ENCODE data around the gene SHE.
"Not testable (repeated sequence)": the region's sequence is repeated elsewhere in the genome, so short reads cannot be mapped to it uniquely, and the experiment has no call there.

SHE gene

DNA sequence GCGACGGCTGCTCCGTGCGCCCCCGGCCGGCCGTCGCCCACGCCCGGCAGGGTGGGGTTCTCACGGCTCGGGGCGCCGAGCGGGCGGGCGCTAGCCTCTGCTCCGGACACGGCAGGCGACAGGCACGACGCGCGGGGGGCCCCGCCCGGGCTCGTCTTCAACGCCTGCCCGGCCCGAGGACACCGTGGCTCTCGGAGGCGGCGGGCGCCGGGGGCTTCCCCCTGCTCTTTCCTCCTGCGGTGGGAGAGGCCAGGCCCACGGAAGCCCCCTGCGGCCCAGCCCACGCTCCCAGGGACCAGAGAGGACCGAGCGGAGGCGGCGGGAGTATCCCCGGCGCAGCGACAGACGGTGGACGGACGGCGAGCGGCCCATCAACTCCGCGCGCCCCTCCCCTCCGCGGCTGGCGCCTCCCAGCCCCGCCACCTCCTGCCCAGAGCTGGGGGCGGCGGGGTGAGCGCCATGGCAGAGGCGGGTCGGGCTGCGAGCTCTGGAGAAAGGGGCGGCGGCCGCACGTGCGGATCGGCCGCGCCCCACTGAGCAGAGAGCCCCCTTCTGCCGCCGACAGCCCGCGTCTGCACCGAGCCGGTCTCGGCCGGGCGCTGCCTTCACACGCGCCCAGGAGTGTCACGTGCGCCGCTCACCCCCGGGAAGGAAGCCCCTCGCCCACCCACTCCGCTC is at the start of gene SHE, which contains the start of gene TDRD10:
SHE (minus strand) TSS at position 347 of the 678 bp plus-strand sequence. CDS start 386 bp downstream, outside the sequence.
TDRD10 (plus strand) TSS at position 154 of the 678 bp plus-strand sequence. CDS start 4,685 bp downstream, outside the sequence.
- no peak for DNase-seq (ENCODE audit: low read depth, low spot score)

DNA sequence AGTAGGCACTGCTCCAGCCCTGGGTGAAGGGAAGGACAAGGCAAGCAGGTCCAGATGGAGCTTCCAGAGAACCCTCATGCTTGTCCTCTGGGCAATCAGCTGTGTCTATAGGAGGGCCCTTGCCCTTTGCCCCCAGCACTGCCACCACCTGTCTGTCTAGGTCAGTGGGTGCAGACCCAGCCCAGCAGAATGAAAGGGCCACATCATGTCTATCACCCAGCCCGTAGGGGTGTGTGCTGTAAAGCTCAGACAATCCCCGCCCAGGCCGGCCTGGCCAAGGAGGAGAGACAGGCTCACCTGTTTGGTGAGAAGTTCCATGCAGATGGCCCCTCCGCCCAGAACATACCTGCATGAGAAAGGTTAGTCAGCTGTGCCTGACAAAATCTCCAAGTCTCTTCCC is 49.3 kb upstream of the SHE start:
- DNase-seq (ENCODE audit: low read depth, low spot score), result no peak

- DNase-seq (ENCODE audit: low read depth, low spot score), result no peak
Measured at GRCh38 chr1:154550657-154551056, 48.4 kb upstream of the SHE start.

GRCh38 chr1:154550070-154550469 is 47.9 kb upstream of the SHE start:
- DNase-seq (ENCODE audit: low read depth, low spot score), result no peak

DNA sequence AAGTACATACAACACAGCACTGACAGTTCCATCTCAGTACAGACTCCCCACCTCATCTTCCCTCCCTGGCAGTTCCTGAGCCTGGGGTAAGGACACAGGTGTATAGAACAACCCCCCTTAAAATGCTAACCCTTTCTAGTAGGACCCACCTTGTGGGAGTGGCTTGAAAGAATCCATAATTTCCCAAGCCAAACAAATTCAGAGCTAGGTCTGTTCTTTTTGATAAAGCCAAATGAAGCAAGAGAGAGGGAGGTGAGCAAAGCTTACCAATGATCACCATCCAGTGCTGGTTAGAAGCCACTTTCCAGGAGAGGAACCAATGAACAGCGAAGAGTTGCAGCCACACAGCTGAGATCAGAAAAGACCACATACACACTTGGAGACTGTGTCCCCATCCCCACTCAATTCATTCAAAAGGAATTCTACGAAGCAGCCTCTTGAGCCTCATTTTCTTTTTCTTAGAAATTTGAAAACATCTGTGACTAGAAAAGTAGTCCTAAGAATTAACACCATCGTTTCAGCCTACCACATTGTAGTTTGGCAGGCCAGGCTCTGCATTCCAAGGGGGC is 47.1 kb upstream of the SHE start:
- DNase-seq (ENCODE audit: low read depth, low spot score), result no peak

DNA sequence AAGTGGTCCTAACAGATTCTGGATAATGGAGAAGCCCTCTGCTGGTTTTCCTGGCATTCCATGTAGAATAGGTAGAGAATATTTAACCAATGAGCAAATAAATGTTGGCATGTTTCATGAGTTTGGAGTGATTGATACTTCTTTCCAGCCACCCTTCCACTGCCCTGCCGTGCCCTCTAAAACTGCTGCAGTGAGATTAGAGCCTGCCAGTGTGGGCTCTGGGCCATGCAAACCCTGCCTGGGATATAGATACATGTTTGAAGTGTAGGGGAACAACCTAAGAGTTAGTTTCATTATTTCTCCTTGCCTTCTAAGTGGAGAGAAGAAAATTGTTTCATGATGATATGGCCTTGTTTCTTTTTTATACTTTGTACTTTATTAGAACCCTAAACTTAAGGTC is 45.8 kb upstream of the SHE start:
- DNase-seq (ENCODE audit: low read depth, low spot score), result no peak

- no peak for DNase-seq (ENCODE audit: low read depth, low spot score)
Measured at GRCh38 chr1:154547105-154547732, 45.0 kb upstream of the SHE start.

- DNase-seq (ENCODE audit: low read depth, low spot score), result peak; percentile 78
Measured at GRCh38 chr1:154546264-154547063, 44.3 kb upstream of the SHE start.

GRCh38 chr1:154541231-154541630 is 39.0 kb upstream of the SHE start:
- no peak for DNase-seq (ENCODE audit: low read depth, low spot score)

- no peak for DNase-seq (ENCODE audit: low read depth, low spot score)
Measured at GRCh38 chr1:154539486-154540483, 37.6 kb upstream of the SHE start.

- no peak for DNase-seq (ENCODE audit: low read depth, low spot score)
Measured at GRCh38 chr1:154536570-154536969, 34.4 kb upstream of the SHE start.

- peak; percentile 53 for DNase-seq (ENCODE audit: low read depth, low spot score)
Measured at GRCh38 chr1:154533952-154534844, 32.0 kb upstream of the SHE start.

DNA sequence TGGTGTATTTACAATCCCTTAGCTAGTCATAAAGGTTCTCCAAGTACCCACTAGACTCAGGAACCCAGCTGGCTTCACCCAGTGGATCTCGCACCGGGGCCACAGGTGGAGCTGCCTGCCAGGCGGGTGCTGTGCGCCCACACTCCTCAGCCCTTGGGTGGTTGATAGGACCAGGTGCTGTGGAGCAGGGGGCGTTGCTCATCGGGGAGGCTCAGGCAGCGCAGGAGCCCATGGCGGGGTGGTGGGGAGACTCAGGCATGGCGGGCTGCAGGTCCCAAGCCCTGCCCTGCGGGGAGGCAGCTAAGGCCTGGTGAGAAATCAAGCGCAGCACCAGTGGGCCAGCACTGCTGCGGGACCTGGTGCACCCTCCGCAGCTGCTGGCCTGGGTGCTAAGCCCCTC is 29.7 kb upstream of the SHE start:
- DNase-seq (ENCODE audit: low read depth, low spot score), result not testable (repeated sequence)

DNA sequence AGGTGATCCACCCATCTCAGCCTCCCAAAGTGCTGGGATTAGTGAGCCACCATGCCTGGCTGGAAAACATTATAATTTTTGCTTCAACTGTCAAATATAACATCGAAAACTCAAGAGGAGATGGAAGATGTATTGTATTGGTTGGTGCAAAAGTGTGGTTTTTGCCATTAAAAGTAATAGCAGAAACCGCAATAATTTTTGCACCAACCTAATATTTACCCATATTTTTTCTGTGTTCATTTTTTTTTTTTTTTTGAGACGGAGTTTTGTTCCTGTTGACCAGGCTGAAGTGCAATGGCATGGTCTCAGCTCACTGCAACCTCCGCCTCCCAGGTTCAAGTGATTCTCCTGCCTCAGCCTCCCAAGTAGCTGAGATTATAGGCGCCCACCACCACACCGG is 27.1 kb upstream of the SHE start:
- no peak for DNase-seq (ENCODE audit: low read depth, low spot score)

DNA sequence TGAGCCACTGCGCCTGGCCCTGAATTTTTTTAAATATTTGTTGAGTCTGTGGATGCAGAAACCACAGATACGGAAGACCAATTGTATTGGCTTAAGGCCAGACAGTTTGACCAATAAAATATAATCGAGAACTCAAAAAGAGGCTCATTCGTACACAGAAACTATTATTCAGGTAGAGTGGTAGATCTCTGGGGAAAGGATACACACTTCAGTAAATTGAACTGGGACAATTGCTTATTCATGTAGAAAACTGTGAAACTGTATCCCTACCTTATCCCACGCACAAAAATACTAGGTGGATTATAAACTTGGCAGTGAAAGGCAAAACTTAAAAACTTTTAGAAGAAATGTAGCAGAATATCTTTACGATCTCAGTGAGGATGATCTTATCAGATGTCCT is 25.0 kb upstream of the SHE start:
- no peak for DNase-seq (ENCODE audit: low read depth, low spot score)

GRCh38 chr1:154524881-154525280 is 22.7 kb upstream of the SHE start:
- no peak for DNase-seq (ENCODE audit: low read depth, low spot score)

- no peak for DNase-seq (ENCODE audit: low read depth, low spot score)
Measured at GRCh38 chr1:154521695-154522094, 19.5 kb upstream of the SHE start.

DNA sequence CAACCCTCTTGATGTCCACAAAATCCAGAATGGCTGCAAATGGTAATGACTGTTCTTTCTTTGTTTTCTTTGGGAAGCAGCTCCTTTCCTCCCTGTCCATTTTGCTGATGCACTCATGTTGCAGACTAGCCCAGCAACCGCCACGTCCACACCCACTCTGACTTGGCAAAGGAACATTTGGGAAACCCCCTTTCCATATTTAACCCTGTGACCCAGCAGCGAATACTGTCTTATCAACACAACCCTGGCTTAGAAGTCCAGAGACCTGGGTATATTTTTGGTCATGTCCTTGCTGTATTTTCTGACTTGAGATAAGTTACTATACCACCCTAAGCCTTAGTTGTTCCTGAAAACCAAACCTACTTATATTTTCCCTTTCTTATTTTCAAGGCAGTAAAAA is 18.1 kb upstream of the SHE start:
- no peak for DNase-seq (ENCODE audit: low read depth, low spot score)

- no peak for DNase-seq (ENCODE audit: low read depth, low spot score)
Measured at GRCh38 chr1:154519591-154519991, 17.4 kb upstream of the SHE start.

DNA sequence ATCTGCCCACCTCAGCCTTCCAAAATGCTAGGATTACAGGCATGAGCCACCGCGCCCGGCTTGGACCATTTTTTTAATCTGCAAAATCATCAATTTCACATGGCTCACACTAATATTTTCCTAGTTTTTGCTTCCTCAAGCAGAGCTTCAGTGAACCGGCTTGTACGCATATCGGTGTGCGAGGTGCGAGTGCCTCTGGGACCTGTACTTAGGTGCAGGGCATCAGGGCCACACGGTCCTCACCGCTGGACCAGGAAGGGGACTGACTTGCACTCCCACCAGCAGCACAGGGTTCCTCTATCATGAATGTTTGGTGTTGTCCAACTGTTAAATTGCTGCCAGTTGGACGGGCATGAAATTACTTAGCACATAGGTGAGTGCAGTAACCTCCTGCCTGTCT is 15.4 kb upstream of the SHE start:
- no peak for DNase-seq (ENCODE audit: low read depth, low spot score)

All from astrocyte of the hippocampus (primary cell).